HG03558 (cell line): ENCODE data around the gene RFTN1.

Source experiments
- ATAC-seq: cut with Tn5 transposase; IDR thresholded peaks from one replicate; pipeline ENCODE4 v1.9.1; 2021; ENCODE audit warnings: moderate number of reproducible peaks; ENCODE audit not compliant: unreplicated experiment; ENCODE audit errors: extremely low read depth

The RFTN1 gene

DNA sequence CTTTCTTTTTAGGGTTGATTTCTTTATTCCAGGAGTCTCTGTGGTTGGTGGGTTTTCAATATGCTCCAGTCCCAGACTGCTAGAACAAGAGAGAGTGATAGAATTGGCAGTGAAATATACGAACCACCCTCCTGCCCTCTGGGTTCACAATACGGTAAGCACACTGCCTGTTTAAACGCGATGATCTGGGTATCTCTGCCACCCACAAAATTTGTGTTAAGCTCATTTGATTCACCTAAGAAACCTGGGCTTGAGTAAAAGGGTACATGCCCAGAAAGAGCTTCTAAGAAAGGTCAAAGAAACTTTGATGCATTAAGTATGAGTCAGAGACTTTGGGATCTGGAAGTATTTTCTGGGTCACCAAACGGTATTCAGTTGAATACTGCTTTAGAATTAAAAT is 218.7 kb downstream of the RFTN1 start:
- no peak for ATAC-seq

DNA sequence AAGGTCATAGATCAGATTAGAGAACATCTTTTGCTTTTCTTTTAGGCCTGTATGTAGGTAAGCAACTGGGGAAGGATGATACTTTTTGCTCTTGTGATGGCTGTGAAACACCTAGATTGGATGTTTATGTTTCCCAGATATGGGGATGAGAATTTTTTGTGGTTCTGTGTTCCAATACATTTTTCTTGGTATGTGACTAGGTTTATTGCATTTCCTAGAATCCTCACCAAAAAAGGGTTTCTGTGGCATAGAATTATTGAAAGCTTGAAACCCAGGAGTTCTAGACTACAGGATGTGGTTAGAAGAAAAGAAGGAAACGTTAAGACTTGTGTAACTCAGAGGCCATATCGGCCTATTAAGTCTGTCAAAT is 222.7 kb downstream of the RFTN1 start:
- ATAC-seq = no peak

DNA sequence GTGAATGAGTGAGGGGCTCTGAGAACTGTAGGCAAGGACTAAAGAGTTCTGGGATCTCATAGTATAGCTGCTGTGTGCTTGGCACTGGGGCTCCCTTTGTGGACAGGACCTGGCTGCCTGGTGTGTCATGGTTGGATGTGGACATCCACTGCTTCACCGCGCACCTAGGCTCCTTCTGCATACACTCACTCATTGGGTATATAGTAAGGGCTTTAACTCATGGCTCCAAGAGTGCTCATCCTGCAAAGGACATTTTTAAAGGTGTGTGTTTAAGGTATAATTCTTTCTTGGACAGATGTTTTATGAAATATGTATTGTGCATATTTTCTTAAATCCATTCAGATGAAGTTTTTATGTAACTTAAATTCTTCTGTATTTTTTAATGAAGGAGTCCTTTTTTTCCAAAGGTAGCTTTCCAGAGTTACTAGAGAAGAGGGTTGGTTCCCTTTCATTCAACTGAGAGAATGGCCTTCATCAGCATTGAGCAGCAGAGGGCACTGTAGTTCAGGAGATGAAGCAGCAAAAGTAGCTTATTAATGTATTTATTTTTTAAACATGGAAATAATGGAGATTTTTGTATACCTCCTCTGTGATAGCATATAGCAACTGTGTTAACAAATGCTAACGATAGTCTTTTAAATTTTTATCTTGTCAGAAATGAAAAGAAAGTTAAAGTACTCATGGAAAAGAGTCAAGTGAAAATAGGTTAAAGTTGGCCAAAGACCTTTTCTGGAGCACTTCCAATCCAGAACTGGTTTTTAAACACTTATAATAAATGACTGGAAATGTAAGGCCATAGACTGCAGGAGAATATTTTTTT is 223.3 kb downstream of the RFTN1 start:
- no peak for ATAC-seq

- no peak for ATAC-seq
Measured at GRCh38 chr3:16289144-16289889, 224.2 kb downstream of the RFTN1 start.

- ATAC-seq = no peak
Measured at GRCh38 chr3:16288664-16289063, 224.8 kb downstream of the RFTN1 start.

DNA sequence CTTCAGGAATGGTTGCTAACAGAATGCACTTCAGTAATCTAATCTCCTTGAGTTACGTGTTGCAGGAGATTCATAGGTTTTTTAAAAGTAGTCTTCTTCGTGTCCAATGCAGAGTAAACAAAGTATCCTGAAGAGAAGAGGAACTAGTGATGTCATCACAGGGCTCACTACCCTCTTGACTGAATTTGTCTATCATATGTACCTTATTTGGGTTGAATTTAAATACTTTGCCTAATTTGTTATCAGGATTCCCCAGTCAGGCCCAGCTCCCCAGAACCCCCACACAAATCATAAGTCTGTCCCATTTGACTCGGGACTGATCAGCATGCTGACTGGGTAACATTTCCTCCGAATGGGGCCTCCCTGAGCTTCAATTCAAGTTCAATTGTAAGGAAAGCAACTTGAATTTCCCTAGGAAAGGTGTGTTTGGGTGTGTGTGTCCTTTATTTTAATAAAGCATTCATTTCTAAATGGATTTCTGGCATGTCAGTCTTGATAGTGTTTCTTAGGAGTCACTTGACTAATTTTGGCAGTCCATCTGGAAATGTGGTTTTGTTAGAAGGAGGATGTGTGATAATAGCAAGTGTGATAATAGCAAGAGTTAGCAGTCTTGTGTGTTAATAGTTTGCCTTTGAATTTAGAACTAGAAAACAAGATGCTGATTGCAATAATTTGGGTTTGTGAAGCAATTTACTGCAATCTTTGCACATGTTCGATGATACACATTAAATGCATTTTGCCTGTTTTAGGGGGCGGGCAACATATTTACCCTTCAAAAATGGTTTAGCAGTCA is 226.6 kb downstream of the RFTN1 start:
- ATAC-seq = no peak

GRCh38 chr3:16286161-16286560 is 227.3 kb downstream of the RFTN1 start:
- ATAC-seq = peak; percentile 88

GRCh38 chr3:16284633-16285032 is 228.9 kb downstream of the RFTN1 start:
- no peak for ATAC-seq

DNA sequence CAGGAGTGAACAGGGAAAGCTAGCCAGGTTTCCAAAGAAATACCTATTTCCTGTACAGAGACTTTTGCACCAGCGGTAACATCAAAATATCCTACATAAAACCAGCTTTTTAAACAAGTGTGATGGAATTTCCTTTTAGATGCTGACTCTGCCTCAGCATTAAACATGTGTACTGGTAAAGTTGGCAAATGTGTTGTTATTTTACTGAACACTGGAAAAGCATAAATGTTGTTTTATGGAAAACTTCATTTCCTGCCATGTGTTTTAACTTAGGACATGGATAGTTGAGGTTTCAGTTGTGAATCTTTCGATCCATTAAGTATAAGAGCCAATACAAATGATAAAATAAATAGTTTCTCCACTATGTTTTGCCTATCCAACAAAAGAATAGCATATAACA is 232.8 kb downstream of the RFTN1 start:
- ATAC-seq = no peak

- ATAC-seq = no peak
Measured at GRCh38 chr3:16279010-16279801, 234.3 kb downstream of the RFTN1 start.

DNA sequence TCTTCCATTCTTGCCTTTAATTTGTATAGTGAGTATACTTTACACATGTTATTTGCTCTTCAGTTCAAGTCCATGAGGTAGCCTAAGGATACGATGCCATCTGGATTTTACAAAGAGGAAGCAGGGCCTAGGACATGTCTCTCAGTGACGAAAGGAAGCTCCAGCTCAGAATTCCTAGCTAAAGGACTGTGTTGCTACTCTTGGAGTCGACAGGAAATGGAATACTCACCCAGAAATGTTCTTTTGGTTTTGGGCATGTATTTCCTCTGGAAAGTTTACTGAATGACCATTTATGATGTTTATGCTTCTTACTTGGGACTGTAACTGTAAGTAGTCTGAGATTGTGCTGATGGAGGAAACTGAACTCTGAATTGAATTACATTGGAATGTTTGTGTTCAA is 236.0 kb downstream of the RFTN1 start:
- no peak for ATAC-seq

- no peak for ATAC-seq
Measured at GRCh38 chr3:16273867-16274266, 239.6 kb downstream of the RFTN1 start.

GRCh38 chr3:16272588-16272987 is 240.9 kb downstream of the RFTN1 start:
- ATAC-seq = no peak

DNA sequence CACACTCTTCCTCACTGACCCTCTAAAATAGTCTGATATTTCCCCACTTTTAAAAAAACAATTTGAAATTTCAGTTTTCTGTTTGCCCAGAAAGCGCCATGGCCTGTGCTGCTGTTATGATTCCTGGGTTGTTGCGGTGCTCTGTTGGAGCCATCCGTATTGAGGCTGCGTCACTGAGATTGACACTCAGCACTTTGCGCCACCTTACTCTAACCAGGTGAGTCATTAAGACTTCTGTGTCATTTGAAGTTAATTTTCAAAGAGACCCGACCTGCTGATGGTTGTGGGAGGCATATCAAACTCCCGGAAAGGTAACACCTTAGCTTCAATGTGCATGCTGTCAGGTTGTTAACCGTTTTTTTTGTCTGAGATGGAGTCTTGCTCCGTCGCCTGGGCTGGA is 242.6 kb downstream of the RFTN1 start:
- ATAC-seq = no peak

- no peak for ATAC-seq
Measured at GRCh38 chr3:16266714-16267113, 246.8 kb downstream of the RFTN1 start.
